GM12878 (cell line): ENCODE measurements around the gene TACC2. TPM values are rescaled to one million over a fixed set of nuclear protein-coding genes. Genes with fewer than 3 reads are reported as not detected.

ENCODE experiments used
- ATAC-seq: fragments of 200-7000 bp; cut with Tn5 transposase; 3 replicates; pipeline ENCODE4 v1.9.1; 2020; ENCODE audit warnings: mild to moderate bottlenecking, moderate library complexity
- BruUV-seq: library from RNA; stranded (reverse); fragments of 400-500 nt; replicated peaks from 2 replicates; lab custom pipeline; 2021; lab: Mats Ljungman, UMichigan
- CTCF ChIA-PET: fragments of 300-600 bp; sonication (Branson Sonifier 250); formaldehyde crosslinking; extraction: SDS; loops from one replicate; lab custom pipeline; 2021; ENCODE audit warnings: inconsistent platforms; lab: Yijun Ruan, JAX
- POLR2A ChIA-PET: fragments of 350-600 bp; formaldehyde crosslinking; extraction: SDS; loops from one replicate; lab custom pipeline; 2021; ENCODE audit warnings: inconsistent platforms; lab: Charles Lee
- RAD21 ChIA-PET: fragments of 300-600 bp; sonication (Branson Sonifier 250); formaldehyde crosslinking; loops from one replicate; lab custom pipeline; 2023; ENCODE audit warnings: antibody characterized with exemption; ENCODE audit not compliant: unreplicated experiment; lab: Charles Lee
- SMC1A ChIA-PET: fragments of 300-600 bp; sonication (Branson Sonifier 250); formaldehyde crosslinking; loops from one replicate; lab custom pipeline; 2023; ENCODE audit not compliant: unreplicated experiment, uncharacterized antibody; lab: Charles Lee
- DNase-seq: peaks from one replicate; pipeline ENCODE4 v3.0.0-alpha.2; 2011; ENCODE audit warnings: low read depth, low spot score
- FAIRE-seq: peaks from 3 replicates; lab custom pipeline; 2011; peaks lifted over from hg19 to GRCh38; lab: Jason Lieb, UNC
- H2AFZ ChIP-seq: 2 replicates; pipeline ENCODE4 v1.6.0; 2011; ENCODE audit warnings: low read depth, low read length, control low read depth; ENCODE audit not compliant: control insufficient read depth
- H3K27ac ChIP-seq: 2 replicates; pipeline ENCODE4 v1.5.1; 2011; ENCODE audit warnings: control low read depth; ENCODE audit not compliant: control insufficient read depth, insufficient read depth
- H3K27me3 ChIP-seq, 2 experiments: replicated peaks in 1 of 2; 2 replicates each; pipeline versions ENCODE4 v1.6.0 to v1.6.1; 2011; ENCODE audit warnings: low read length in 1 of 2; ENCODE audit not compliant: control insufficient read depth in 2 of 2, insufficient read depth in 2 of 2
- H3K36me3 ChIP-seq, 2 experiments: 2 replicates each; pipeline ENCODE4 v1.5.1; 2011; ENCODE audit warnings: low read length in 1 of 2; ENCODE audit not compliant: control insufficient read depth in 2 of 2, insufficient read depth in 2 of 2
- H3K4me1 ChIP-seq: 2 replicates; pipeline ENCODE4 v1.6.1; 2011; ENCODE audit warnings: mild to moderate bottlenecking, low read length, moderate library complexity, mixed read lengths; ENCODE audit not compliant: control insufficient read depth, insufficient read depth
- H3K4me2 ChIP-seq: 2 replicates; pipeline ENCODE4 v1.6.0; 2011; ENCODE audit warnings: control low read depth; ENCODE audit not compliant: control insufficient read depth, insufficient read depth
- H3K4me3 ChIP-seq: fragments of 200-600 bp; sonication (generic); 2 replicates; pipeline ENCODE4 v1.5.1; 2016
- H3K79me2 ChIP-seq: 2 replicates; pipeline ENCODE4 v1.6.0; 2011; ENCODE audit warnings: low read length; ENCODE audit not compliant: control insufficient read depth, insufficient read depth
- H3K9ac ChIP-seq: 2 replicates; pipeline ENCODE4 v1.8.0; 2011; ENCODE audit warnings: low read length, control low read depth, mixed read lengths; ENCODE audit not compliant: control insufficient read depth, insufficient read depth
- H3K9me3 ChIP-seq: replicated peaks from 3 replicates; pipeline ENCODE4 v1.5.1; 2011; ENCODE audit warnings: mild to moderate bottlenecking, low read length; ENCODE audit not compliant: control insufficient read depth, insufficient read depth
- H4K20me1 ChIP-seq: 2 replicates; pipeline ENCODE4 v1.6.0; 2011; ENCODE audit not compliant: control insufficient read depth, insufficient read depth
- ASH2L ChIP-seq: fragments of 300-600, 200-600 bp; sonication (generic); IDR thresholded peaks from 2 replicates; pipeline ENCODE4 v1.6.1; 2017; ENCODE audit warnings: low read depth, mild to moderate bottlenecking, borderline replicate concordance
- CBX3 ChIP-seq: fragments of 200-600 bp; sonication (generic); IDR thresholded peaks from 2 replicates; pipeline ENCODE4 v1.6.1; 2016; ENCODE audit warnings: low read depth, borderline replicate concordance
- EED ChIP-seq: sonication (generic); IDR thresholded peaks from 2 replicates; pipeline ENCODE4 v1.6.1; 2016; ENCODE audit warnings: antibody characterized with exemption, low read depth
- HDGF ChIP-seq: fragments of 450-650 bp; IDR thresholded peaks from 2 replicates; pipeline ENCODE4 v1.6.1; 2016; ENCODE audit warnings: antibody characterized with exemption
- KLF5 ChIP-seq: fragments of 450-650 bp; IDR thresholded peaks from 2 replicates; pipeline ENCODE4 v1.6.1; 2014; ENCODE audit warnings: mild to moderate bottlenecking; ENCODE audit not compliant: partially characterized antibody
- SRF ChIP-seq, 2 experiments: IDR thresholded peaks; 2 replicates each; pipeline ENCODE4 v1.6.1; 2011; ENCODE audit warnings: low read depth in 2 of 2, low read length in 2 of 2, mild to moderate bottlenecking in 1 of 2, moderate library complexity in 1 of 2
- SUZ12 ChIP-seq: fragments of 200-600 bp; sonication (generic); IDR thresholded peaks from one replicate; pipeline ENCODE4 v1.6.1; 2018; ENCODE audit warnings: antibody characterized with exemption, mild to moderate bottlenecking; ENCODE audit not compliant: unreplicated experiment
- TAF1 ChIP-seq: IDR thresholded peaks from 2 replicates; pipeline ENCODE4 v1.6.1; 2011; ENCODE audit warnings: mild to moderate bottlenecking, low read depth, low read length, borderline replicate concordance
- WGBS: methylation state at CpG from one replicate; pipeline ENCODE4 v1.1.6; 2016; ENCODE audit warnings: low lambda C conversion rate; ENCODE audit not compliant: insufficient replicate concordance, insufficient coverage; ENCODE audit errors: missing lambda C conversion rate; 5-methylcytosine and 5-hydroxymethylcytosine counted together
- in situ Hi-C: fragments of 300-500 bp; cut with MboI; formaldehyde crosslinking; loops from 9 replicates; pipeline ENCODE4 v1.14.3; 2018; ENCODE audit warnings: mixed read lengths
- intact Hi-C: fragments of 100-400 bp; cut with micrococcal nuclease; formaldehyde crosslinking; loops from one replicate; pipeline ENCODE4 v1.14.2; 2022; ENCODE audit not compliant: unreplicated experiment
- polyA plus RNA-seq, 11 experiments: library from polyadenylated mRNA; depleted of rRNA in 4 of 11; unstranded in 6 of 11; stranded (reverse) in 5 of 11; fragments of >200 nt; fragmentation: Nextera tagmentation in 4 of 11; fragmentation: Illumina TruSeq in 1 of 11; extraction: Ambion mirVana in 4 of 11; extraction: Trizol in 1 of 11; gene quantifications; 1 replicate in 1 of 11; 2 replicates in 10 of 11; pipeline versions ENCODE4 v1.2.1 to v1.2.3, GENCODE V29; 2011 to 2016; ENCODE audit warnings: inconsistent platforms in 2 of 11, missing spikeins in 2 of 11, low read depth in 1 of 11
- total RNA-seq, 4 experiments: library from RNA; depleted of rRNA in 3 of 4; stranded (reverse); fragments of >200 nt in 3 of 4; fragmentation: Illumina TruSeq in 1 of 4; extraction: Trizol in 1 of 4; gene quantifications; 2 replicates each; pipeline versions ENCODE4 v1.2.1 to v1.2.3, GENCODE V29; 2013 to 2021
- TF ChIP-seq, protein P1 (sequence below): IDR thresholded peaks from 2 replicates; pipeline ENCODE4 v1.6.1; 2012; ENCODE audit warnings: low read depth, low read length, improper control_type of control experiment
- TF ChIP-seq, protein P2 (sequence below): fragments of 450-650 bp; IDR thresholded peaks from 2 replicates; pipeline ENCODE4 v1.6.1; 2016; ENCODE audit warnings: mild to moderate bottlenecking

TACC2 gene
- total and polyA plus RNA-seq, 10 of the 15 experiments (the other 5 are each of a cell fraction or from before 2014, with no cell fraction given) = 0.07 to 0.64 (median 0.13) TPM; not detected in 5

- no peaks in the 10 kb centered on the region for H3K4me1 ChIP-seq
- H3K79me2 ChIP-seq = no peaks in the 10 kb centered on the region
- no peak for DNase-seq
- ChIA-PET POLR2A (no interaction called here), SMC1A (no interaction called here), RAD21 (no interaction called here)
- in situ Hi-C loops = no loop called here
- no peaks in the 10 kb centered on the region; the same call in 2 of the 3 replicates for H3K9me3 ChIP-seq
- no peaks in the 10 kb centered on the region for H4K20me1 ChIP-seq
- H3K9ac ChIP-seq = no peak overlapping the region
- WGBS = 38% methylated on average over 4 of the region's 4 CpGs
- FAIRE-seq = no peak
- ATAC-seq = no peak
- H3K27ac ChIP-seq = no peak overlapping the region
- no peak overlapping the region for H2AFZ ChIP-seq
- intact Hi-C loops = no loop called here
- H3K36me3 ChIP-seq = no peaks in the 10 kb centered on the region
- no TSS peak for BruUV-seq
- H3K4me3 ChIP-seq = no peak overlapping the region
- peaks cover 0 to 2% of the 10 kb centered on the region in 2 experiments; a peak in 2 of 4 replicates for H3K27me3 ChIP-seq
- TF ChIP-seq SRF (IDR thresholded peaks at IDR 0.05; ENCODE audit: low read depth in 2 of 2, low read length in 2 of 2) (no peak), EED (no peak), CBX3 (no peak), KLF5 (no peak), HDGF (no peak), TAF1 (no peak), ASH2L (no peak), SUZ12 (no peak)
- TF ChIP-seq, protein P1, sequence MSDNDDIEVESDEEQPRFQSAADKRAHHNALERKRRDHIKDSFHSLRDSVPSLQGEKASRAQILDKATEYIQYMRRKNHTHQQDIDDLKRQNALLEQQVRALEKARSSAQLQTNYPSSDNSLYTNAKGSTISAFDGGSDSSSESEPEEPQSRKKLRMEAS = no peak
- TF ChIP-seq, protein P2, sequence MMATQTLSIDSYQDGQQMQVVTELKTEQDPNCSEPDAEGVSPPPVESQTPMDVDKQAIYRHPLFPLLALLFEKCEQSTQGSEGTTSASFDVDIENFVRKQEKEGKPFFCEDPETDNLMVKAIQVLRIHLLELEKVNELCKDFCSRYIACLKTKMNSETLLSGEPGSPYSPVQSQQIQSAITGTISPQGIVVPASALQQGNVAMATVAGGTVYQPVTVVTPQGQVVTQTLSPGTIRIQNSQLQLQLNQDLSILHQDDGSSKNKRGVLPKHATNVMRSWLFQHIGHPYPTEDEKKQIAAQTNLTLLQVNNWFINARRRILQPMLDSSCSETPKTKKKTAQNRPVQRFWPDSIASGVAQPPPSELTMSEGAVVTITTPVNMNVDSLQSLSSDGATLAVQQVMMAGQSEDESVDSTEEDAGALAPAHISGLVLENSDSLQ = no peak
- TF ChIP-seq, all 136 proteins: peak for 0
- no peak overlapping the region for H3K4me2 ChIP-seq
- CTCF ChIA-PET = interaction anchor here (1.1 kb wide), 1 partner anchor 110 kb away, joined by 4 read pairs; no protein-coding TSS in a partner anchor
These were observed 128.5 kb downstream of the TACC2 start for GRCh38 chr10:122117475-122117874.
